ENCODE results near the gene DNHD1.

DNHD1 gene

GRCh38 chr11:6594142-6594768, 97.2 kb downstream of the DNHD1 start:
- DNase-seq (ENCODE audit: low spot score), result no peak

- no peak for DNase-seq (ENCODE audit: low spot score)
Measured at GRCh38 chr11:6596239-6596877, 99.3 kb downstream of the DNHD1 start.

DNA sequence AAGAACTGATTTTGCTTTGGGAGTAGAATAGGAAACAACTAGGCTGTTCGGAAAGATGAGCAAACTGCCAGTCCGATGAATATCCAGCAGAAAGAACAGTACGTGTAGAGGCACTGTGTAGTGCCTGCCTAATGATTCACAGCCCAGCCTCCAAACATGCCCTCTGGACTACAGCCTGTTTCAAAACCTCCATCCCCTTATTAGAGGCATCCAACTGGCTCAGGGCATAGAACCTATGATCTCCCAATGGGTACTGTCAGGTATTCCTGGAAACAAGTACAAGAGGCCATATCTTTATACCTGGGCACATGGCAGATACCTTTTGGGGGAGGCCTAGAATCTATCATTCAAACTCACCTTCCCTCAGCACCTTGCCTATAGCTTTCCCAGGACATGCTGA, 101.5 kb downstream of the DNHD1 start:
- no peak for DNase-seq (ENCODE audit: low spot score)

GRCh38 chr11:6599449-6599848, 102.4 kb downstream of the DNHD1 start:
- no peak for DNase-seq (ENCODE audit: low spot score)

- no peak for DNase-seq (ENCODE audit: low spot score)
Measured at GRCh38 chr11:6599881-6600390, 102.9 kb downstream of the DNHD1 start.

DNA sequence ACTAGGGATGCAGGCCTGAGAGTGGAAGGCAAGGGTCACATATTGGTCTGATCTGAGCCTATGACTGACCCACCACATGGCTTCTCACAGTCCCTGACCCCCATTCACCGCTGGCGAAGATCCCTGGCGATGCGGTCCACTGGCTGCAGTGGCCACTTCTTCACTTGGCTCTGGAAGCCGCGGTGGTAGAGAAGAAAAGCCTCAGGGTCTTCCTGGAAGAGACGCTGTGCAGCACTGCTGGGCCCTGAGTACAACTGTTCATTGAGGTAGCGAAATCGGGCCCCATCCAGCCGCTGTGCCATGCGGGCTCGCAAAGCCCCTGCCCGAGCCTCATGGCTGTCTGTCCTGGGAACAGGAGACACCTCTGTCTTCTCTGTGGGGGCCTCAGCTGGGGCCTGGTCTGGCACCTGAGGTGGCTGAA, 104.0 kb downstream of the DNHD1 start:
- DNase-seq (ENCODE audit: low spot score), result no peak

DNA sequence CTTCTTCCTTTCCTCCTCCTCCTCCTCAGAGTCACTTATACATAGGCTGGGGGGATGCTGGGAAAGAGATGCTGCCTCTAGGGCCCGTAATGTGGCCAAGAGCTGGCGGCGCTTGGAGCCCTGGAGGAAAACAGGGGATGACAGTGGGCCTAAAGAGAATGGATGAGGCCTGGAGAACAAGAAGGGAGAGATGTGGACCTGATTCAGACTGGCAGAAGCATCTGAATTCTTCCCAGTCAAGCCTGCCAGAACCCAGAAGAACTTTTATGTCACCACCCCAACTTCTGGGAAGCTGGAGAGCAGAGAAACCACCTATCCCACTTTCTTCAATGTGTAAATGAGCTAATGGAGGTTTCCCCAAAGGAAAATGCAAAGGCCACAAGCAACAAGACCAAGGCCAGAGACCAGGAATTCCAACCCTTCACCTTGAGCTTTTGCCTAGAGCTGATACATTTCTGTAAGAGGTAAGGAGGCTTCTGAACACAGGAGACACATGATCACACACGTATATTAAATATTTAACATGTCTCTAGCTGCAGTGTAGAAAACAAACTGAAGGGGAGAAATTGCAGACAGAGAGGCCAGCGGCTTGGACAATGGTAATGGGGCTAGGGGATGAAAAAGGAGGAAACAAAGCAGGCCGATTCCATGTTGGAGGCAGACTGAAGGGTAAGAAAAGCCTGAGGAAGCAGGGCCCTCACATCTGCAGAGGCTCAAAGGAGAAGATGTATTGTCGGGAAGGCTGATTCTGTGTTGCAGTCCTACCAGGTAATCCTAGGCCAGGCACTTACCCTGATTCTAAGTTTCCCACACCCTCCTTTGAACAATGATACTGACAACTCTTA, 105.2 kb downstream of the DNHD1 start:
- DNase-seq (ENCODE audit: low spot score), result no peak

GRCh38 chr11:6603287-6604080, 106.4 kb downstream of the DNHD1 start, which contains the start of the genes ILK and RRP8:
TSS of gene ILK (plus strand) at chr11:6603774. CDS start at chr11:6604272, 498 bp downstream.
TSS of gene RRP8 (minus strand) at chr11:6603616. CDS start at chr11:6603502, 114 bp downstream.
- peak; percentile 90 for DNase-seq (ENCODE audit: low spot score)

GRCh38 chr11:6604081-6604626, 107.1 kb downstream of the DNHD1 start:
- peak; percentile 77 for DNase-seq (ENCODE audit: low spot score)

DNA sequence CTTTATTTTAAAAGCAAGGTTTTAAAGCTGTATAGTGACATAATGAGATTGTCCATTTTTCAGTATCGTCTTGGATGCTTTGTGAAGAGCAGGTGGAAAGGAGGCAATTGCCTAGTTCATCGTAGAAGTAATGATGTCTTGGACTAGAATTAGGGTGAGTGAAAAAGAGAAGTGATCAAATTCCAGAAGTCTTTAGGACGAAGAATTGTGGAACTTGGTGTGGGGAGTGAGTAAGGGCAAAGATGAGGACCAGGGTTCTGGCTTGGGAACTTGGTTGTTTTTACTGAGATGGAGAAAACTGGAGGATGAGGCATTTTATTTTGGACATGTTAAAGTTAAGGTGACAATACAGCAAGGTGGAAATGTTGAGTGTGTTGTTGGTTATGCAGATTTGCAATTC, 107.7 kb downstream of the DNHD1 start:
- DNase-seq (ENCODE audit: low spot score), result no peak

GRCh38 chr11:6606471-6607189, 109.5 kb downstream of the DNHD1 start:
- DNase-seq (ENCODE audit: low spot score), result no peak

DNA sequence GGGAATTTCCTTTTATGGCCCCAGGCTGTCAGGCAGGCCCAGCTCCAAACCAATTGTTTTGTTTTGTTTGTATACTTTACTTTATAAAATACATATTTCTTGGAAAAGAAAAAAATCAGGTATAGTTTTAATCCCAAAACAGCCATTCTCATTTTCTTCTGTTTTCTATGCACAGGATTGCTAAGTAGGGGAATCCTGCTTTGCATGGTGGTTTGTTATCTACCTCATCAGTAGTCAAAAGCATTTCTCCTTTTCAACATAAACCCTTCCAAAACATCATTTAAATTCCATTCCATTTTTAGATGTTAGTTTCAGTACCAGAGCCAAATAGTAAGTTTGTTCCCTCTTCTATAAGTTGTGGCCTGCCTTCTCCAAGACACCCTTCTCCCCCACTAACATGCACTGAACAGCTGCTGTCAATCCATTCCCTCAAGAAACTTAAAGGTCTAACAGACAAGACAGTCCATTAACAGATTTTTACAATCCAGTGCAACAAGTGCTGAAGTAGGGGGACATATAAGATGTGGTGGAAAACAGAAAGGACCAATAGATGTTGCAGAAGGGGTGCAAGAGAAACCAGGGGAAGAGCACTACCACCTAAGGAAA, 110.2 kb downstream of the DNHD1 start:
- no peak for DNase-seq (ENCODE audit: low spot score)

GRCh38 chr11:6608011-6608410, 110.9 kb downstream of the DNHD1 start:
- no peak for DNase-seq (ENCODE audit: low spot score)

DNA sequence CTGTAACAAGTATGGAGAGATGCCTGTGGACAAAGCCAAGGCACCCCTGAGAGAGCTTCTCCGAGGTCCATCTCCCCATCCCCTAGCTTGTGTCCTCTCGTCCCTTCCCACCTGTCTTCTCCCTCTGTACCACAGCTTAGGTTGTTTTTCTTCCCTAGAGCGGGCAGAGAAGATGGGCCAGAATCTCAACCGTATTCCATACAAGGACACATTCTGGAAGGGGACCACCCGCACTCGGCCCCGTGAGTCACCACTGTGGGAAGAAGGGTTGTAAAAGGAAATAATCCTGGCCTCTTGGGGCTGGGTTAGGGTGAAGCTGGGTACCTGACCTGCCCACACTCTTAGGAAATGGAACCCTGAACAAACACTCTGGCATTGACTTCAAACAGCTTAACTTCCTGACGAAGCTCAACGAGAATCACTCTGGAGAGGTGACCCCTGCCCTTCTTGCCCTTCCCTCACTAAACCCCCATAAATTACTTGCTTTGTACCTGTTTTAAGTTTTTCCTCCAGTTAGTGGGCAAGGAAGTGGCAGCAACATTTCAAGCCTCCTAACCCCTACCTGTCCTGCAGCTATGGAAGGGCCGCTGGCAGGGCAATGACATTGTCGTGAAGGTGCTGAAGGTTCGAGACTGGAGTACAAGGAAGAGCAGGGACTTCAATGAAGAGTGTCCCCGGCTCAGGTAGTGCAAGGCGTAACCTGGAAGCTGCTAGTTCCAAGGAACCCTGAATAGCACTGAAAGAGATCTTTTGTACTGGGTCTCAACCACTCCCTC, 111.8 kb downstream of the DNHD1 start:
- DNase-seq (ENCODE audit: low spot score), result no peak

DNA sequence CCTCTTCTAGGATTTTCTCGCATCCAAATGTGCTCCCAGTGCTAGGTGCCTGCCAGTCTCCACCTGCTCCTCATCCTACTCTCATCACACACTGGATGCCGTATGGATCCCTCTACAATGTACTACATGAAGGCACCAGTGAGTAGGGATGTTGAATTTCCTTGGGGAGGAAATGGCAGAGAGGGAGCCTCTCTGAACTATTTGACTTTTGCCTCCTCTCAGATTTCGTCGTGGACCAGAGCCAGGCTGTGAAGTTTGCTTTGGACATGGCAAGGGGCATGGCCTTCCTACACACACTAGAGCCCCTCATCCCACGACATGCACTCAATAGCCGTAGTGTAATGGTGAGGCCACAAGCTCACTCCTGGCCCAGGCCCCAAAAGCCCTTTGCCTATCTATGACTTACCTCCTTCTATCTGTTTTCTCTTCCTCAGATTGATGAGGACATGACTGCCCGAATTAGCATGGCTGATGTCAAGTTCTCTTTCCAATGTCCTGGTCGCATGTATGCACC, 112.5 kb downstream of the DNHD1 start:
- no peak for DNase-seq (ENCODE audit: low spot score)

GRCh38 chr11:6610591-6610990, 113.5 kb downstream of the DNHD1 start:
- DNase-seq (ENCODE audit: low spot score), result no peak

DNA sequence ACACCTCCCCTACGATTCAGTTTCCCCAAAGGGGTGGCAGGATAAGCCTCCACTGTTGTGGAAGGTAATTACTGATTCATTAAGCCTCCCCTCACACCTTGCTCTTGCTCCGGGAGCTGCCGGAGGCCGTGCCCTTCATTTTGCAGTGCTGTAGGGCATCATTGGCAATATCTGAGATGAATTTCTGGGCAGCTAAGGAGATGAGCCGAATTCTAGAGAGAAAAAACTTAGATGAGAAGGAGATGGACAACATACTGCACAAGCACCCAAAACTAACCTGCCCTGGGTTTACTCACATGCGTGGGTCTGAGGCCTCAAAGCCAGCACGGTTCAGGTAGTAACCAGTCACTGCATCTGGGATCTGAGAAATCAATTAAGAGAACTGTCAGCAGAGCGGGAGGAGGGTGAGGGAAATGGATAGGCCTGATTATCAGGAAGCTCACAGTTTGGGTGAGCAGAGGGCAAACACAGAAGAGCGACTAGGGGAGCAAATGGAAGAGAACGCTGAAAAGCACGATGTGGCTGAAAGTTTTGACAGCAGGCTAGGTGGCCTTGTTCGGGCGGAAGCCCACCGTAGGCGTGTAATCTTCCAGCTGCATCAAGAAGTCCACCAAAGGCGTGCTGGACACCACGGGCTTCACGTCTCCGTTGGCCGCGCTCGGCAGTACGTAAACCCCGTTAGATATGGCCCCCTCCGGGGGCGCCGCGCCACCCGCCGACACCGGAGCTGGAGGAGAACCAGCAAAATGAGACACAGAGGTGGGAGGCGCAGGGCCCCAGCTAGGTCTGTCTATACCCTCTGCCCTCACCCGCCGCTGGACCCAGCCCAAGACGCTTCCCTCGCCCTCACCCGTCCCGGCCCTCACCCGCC, 114.2 kb downstream of the DNHD1 start:
- DNase-seq (ENCODE audit: low spot score), result peak; percentile 53

- no peak for DNase-seq (ENCODE audit: low spot score)
Measured at GRCh38 chr11:6611963-6612212, 114.8 kb downstream of the DNHD1 start.
